Measurements from ENCODE around the gene TRIM23. TPM values are rescaled to one million over a fixed set of nuclear protein-coding genes. Genes with fewer than 3 reads are reported as not detected.
"Not testable (repeated sequence)": the region's sequence is repeated elsewhere in the genome, so short reads cannot be mapped to it uniquely, and the experiment has no call there.

TRIM23 gene
- total RNA-seq, 4 donors from 2014 or later, result 8.2 to 56.5 (median 14.8) TPM

DNA sequence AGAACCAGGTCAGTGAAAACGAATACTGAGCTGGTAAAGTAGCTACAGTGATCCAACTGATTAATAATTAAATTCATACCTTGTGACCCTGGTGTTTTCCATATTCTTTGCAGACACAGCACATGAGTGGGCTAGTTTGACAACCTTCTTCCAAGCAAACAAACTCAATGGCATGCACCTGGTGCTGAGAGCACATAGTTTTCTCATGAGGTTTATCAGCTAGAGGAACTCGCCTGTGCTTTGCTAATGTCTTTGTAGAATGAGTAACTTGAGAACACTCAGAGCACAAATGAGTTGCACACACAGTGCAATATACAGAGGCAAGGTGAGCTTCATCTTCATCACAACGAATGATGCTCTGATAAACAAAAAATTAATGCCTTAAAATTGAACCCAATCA, 12.6 kb downstream of the TRIM23 start:
- DNase-seq, result no peak
- Histone ChIP-seq H3K36me3 (no peaks in the 10 kb centered on the region), H3K27ac (no peak overlapping the region), H3K27me3 (no peaks in the 10 kb centered on the region), H3K4me3 (no peak overlapping the region), H3K9me3 (no peaks in the 10 kb centered on the region), H3K4me1 (no peaks in the 10 kb centered on the region)
- intact Hi-C loops (cut with DNase I; ENCODE audit: low total_unique reads), result no loop called here
- TF ChIP-seq, protein P1, sequence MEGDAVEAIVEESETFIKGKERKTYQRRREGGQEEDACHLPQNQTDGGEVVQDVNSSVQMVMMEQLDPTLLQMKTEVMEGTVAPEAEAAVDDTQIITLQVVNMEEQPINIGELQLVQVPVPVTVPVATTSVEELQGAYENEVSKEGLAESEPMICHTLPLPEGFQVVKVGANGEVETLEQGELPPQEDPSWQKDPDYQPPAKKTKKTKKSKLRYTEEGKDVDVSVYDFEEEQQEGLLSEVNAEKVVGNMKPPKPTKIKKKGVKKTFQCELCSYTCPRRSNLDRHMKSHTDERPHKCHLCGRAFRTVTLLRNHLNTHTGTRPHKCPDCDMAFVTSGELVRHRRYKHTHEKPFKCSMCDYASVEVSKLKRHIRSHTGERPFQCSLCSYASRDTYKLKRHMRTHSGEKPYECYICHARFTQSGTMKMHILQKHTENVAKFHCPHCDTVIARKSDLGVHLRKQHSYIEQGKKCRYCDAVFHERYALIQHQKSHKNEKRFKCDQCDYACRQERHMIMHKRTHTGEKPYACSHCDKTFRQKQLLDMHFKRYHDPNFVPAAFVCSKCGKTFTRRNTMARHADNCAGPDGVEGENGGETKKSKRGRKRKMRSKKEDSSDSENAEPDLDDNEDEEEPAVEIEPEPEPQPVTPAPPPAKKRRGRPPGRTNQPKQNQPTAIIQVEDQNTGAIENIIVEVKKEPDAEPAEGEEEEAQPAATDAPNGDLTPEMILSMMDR (IDR thresholded peaks at IDR 0.05), result no peak
- TF ChIP-seq POLR2A (IDR thresholded peaks at IDR 0.05), result no peak

DNA sequence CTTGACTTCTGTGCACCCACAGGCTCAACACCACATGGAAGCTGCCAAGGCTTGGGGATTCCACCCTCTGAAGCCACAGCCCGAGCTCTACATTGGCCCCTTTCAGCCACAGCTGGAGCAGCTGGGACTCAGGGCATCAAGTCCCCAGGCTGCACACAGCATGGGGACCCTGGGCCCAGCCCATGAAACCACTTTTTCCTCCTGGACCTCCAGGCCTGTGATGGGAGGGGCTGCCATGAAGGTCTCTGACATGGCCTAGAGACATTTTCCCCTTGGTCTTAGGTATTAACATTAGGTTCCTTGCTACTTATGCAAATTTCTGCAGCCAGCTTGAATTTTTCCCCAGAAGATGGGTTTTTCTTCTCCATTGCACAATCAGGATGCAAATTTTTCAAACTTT, 22.4 kb downstream of the TRIM23 start:
- H3K36me3 ChIP-seq; H3K27ac ChIP-seq; H3K27me3 ChIP-seq; H3K9me3 ChIP-seq; DNase-seq; H3K4me3 ChIP-seq; intact Hi-C loops (cut with DNase I; ENCODE audit: low total_unique reads); H3K4me1 ChIP-seq: not testable (repeated sequence)

DNA sequence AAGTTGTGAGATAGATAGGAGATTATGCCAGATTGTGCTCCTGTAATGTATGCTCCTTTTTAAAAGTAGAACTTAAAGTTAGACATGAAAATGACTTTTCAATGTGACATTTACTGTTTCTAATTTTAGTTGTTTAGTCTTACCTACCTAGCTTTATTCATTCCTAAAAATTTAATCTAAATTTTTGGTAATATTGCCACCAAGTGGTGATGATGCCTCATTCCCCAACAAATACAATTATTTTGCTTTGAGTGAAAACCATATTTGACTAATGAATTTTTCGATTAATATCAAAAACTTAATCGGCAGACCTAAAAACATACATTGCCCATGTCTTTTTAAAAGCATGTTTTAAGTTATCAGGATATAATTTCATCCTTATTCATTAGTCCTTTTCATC, 35.4 kb downstream of the TRIM23 start:
- no peaks in the 10 kb centered on the region for H3K4me1 ChIP-seq
- no peak for DNase-seq
- H3K27me3 ChIP-seq, result no peaks in the 10 kb centered on the region
- H3K9me3 ChIP-seq, result no peaks in the 10 kb centered on the region
- H3K4me3 ChIP-seq, result no peak overlapping the region
- no peak for TF ChIP-seq POLR2A (IDR thresholded peaks at IDR 0.05)
- TF ChIP-seq, protein P1 (IDR thresholded peaks at IDR 0.05), result no peak
- no peak overlapping the region for H3K27ac ChIP-seq
- no peaks in the 10 kb centered on the region for H3K36me3 ChIP-seq
- intact Hi-C loops (cut with DNase I; ENCODE audit: low total_unique reads), result no loop called here

DNA sequence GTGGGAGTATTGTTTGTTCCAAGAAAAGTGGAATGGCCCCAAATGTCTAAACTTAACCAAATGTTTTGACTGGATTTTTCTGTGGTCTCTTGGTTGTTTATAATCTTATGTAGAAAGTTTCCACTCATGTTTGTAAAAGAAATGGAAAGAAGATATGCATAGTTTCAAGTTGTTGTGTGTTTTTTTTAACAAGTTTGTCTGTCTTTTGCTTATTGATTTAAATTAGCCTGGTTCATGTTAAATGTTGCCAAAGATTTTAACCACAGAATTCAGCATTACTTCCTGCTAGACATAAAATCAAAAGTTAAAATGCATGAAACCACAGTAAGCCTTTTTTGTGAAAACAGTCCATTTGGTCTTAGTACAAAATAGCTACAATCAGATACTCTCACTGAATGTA, 47.0 kb downstream of the TRIM23 start:
- Histone ChIP-seq H3K27ac (no peak overlapping the region), H3K9me3 (no peaks in the 10 kb centered on the region), H3K4me1 (no peaks in the 10 kb centered on the region), H3K27me3 (no peaks in the 10 kb centered on the region), H3K4me3 (no peak overlapping the region), H3K36me3 (no peaks in the 10 kb centered on the region)
- DNase-seq, result no peak
- TF ChIP-seq, protein P1 (IDR thresholded peaks at IDR 0.05), result no peak
- no peak for TF ChIP-seq POLR2A (IDR thresholded peaks at IDR 0.05)
- intact Hi-C loops (cut with DNase I; ENCODE audit: low total_unique reads), result no loop called here

DNA sequence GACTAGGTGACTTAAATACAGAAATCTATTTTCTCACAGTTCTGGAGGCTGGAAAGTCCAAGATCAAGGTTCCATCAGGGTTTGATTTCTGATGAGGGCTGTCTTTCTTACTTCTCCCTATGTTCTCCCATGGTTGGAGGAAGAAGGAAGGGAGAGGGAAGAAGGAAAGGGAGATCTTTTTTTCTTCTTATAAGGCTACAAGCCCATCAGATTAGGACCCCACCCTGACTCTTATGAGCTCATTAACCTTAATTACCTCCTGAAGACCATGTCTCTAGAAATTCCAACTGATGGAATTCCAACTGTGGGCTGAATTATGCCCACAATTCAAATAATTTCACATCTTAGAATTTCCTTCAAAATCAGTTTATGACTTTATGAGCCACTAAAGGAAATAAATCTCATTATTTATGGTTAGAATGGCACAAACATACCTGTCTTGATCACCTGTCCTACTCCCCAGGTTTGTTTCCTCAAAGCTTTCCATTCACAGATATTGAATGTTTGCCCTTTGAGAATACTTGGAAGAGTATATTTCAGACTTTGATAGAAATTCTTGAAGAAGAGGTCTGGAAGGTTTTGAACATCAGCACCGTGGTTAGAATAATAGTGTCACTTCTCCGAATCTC, 53.4 kb downstream of the TRIM23 start:
- Histone ChIP-seq H3K4me3 (no peak overlapping the region), H3K27me3 (no peaks in the 10 kb centered on the region), H3K27ac (no peak overlapping the region), H3K4me1 (no peaks in the 10 kb centered on the region), H3K9me3 (no peaks in the 10 kb centered on the region), H3K36me3 (no peaks in the 10 kb centered on the region)
- no peak for DNase-seq
- TF ChIP-seq POLR2A (IDR thresholded peaks at IDR 0.05), result no peak
- TF ChIP-seq, protein P1 (IDR thresholded peaks at IDR 0.05), result no peak
- intact Hi-C loops (cut with DNase I; ENCODE audit: low total_unique reads), result no loop called here

DNA sequence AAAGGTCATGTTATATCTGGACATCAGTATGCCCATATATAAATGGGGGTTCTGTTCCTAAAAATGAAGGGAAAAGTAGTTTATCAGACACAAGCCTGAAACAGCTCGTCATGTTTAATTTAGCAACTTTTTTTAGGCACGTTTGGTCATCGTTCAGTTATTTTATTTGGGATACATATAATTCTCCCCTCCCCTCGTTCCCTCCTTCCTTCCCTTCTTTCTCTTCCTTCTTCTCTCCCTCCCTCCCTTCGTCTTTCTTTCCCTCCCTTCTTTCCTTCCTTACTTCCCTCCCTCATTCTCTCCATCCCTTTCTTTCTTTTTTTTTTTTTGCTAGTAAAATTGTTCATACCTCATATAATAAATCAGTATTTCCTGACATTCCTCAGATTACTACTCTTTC, 57.6 kb downstream of the TRIM23 start:
- Histone ChIP-seq H3K27ac (no peak overlapping the region), H3K27me3 (no peaks in the 10 kb centered on the region), H3K9me3 (no peaks in the 10 kb centered on the region), H3K36me3 (no peaks in the 10 kb centered on the region), H3K4me3 (no peak overlapping the region), H3K4me1 (peaks cover 0 to 9% of the 10 kb centered on the region in 2 donors)
- no peak for DNase-seq
- intact Hi-C loops (cut with DNase I; ENCODE audit: low total_unique reads), result no loop called here
- no peak for TF ChIP-seq POLR2A (IDR thresholded peaks at IDR 0.05)
- TF ChIP-seq, protein P1 (IDR thresholded peaks at IDR 0.05), result no peak
